ENCODE data around the gene TBC1D32.
"Not testable (repeated sequence)": the region's sequence is repeated elsewhere in the genome, so short reads cannot be mapped to it uniquely, and the experiment has no call there.

TBC1D32 gene

GRCh38 chr6:121333694-121334093 is 586 bp downstream of the TBC1D32 start:
- in situ Hi-C loops (cut with HindIII; ENCODE audit: low sequenced_read_pairs), result not testable (repeated sequence)

DNA sequence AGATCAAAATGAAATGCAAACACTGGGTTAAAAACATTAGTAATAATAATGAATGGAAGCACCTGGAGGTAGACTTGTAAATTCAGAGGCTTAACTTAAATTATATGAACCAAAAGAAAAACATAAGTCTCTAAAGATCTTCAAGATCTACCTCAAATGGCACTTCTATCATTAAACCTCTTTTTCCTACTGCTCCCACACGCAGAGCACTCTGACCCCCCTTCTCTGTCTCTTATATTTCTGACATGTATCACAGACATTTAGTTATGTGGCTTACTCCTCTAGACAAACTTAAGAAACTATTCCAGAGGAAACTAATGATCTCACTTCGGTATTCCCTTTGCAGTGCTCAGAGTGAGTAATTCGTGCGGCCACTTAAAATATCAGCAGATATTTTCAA is 1.1 kb downstream of the TBC1D32 start:
- in situ Hi-C loops (cut with HindIII; ENCODE audit: low sequenced_read_pairs), result no loop called here

DNA sequence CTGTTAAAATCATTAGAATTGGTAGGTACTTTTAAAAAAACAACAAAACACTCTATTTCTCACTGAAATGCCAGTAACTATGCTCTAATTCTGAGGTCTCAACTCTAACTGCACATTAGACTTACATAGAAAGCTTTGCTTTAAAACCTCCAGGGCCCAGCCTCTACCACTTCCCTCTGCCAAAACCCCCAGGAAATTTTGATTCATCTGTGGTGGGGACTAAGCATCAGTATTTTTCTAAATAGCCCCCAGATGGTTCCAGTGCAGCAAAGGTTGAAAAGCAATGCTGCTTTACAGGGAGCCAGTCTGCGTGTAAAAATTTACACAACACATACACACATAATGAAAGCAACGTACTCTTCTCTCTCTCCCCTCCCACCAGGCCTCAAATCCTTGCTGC is 3.8 kb downstream of the TBC1D32 start:
- in situ Hi-C loops (cut with HindIII; ENCODE audit: low sequenced_read_pairs), result no loop called here

- in situ Hi-C loops (cut with HindIII; ENCODE audit: low sequenced_read_pairs), result no loop called here
These were observed 13.0 kb downstream of the TBC1D32 start for GRCh38 chr6:121321282-121321681.

GRCh38 chr6:121319603-121320002 is 14.7 kb downstream of the TBC1D32 start:
- in situ Hi-C loops (cut with HindIII; ENCODE audit: low sequenced_read_pairs), result no loop called here

DNA sequence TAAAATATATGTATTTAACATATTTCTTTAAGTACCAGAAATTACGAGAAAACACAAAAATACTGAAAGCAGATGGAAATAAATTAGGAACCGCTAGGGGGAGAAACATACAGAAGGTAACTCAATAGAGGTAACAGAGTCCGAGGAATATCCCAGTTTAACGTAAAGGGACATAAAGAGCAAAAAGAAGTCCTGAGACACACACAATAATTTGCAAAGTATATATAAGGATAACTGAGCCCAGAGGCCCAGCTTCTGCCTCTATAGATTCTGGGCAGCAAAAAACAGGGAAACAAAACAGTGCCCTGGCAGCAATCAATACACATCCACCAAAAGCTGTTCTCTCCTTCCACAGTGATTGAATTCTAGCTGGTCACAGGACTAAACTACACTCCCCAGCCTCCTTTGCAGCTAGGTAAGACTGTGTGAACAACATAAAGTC is 15.1 kb downstream of the TBC1D32 start:
- in situ Hi-C loops (cut with HindIII; ENCODE audit: low sequenced_read_pairs), result no loop called here

DNA sequence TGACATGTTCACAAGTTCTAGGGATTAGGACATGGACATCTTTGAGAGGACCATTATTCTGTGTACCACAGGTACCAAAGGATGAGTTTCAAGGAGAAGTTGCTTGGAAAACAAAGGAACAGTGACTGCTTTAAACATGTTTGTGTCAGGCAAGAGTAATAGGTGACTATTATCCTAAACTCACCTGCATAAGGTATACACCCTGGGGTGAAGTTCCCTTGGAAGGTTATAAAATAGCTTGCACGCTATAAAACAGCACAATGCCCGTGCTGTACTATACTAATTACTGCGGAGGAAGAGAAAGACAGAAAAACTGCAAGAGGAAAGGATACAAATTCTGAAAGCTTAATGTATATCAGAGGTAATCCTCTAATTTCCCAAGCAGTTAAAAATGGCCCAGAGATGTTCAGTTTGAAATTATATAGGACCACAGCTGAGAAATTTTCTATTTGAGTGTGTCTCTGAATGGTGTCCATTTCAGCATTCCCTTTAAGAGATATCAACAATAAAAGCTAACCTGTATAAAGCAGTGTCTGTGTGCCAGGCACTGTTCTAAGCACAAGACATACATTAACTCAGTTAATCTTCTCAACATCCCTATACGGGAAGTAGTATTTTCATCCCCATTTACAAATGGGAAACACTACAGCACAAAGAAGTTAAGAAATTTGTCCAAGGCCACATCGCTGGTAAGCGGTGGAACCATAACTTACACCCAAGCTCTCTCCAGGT is 19.7 kb downstream of the TBC1D32 start:
- in situ Hi-C loops (cut with HindIII; ENCODE audit: low sequenced_read_pairs), result no loop called here

GRCh38 chr6:121311814-121312213 is 22.5 kb downstream of the TBC1D32 start:
- in situ Hi-C loops (cut with HindIII; ENCODE audit: low sequenced_read_pairs), result not testable (repeated sequence)

DNA sequence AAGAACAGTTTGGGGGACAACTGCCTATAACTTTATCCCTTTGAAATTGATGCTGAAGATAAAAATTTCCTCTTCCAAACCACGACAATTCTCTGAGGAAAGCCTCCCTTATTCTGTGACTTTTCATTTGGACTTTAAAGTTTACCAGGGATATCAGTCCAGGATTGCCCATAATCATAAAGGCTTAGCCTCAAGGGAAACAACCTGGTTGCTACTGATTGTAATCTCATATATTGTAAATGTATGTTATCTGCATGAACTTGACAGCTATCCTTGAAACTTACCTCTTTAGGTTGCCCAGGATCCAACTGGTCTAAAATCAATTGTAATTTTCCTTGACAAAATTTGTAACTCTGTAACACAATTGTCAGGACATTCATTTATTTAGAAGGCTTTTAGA is 23.8 kb downstream of the TBC1D32 start:
- in situ Hi-C loops (cut with HindIII; ENCODE audit: low sequenced_read_pairs), result no loop called here

GRCh38 chr6:121309768-121310469 is 24.4 kb downstream of the TBC1D32 start:
- in situ Hi-C loops (cut with HindIII; ENCODE audit: low sequenced_read_pairs), result no loop called here

GRCh38 chr6:121305957-121306607 is 28.2 kb downstream of the TBC1D32 start:
- in situ Hi-C loops (cut with HindIII; ENCODE audit: low sequenced_read_pairs), result no loop called here

- in situ Hi-C loops (cut with HindIII; ENCODE audit: low sequenced_read_pairs), result loop anchor here (5.0 kb wide), 1 partner anchor 251 kb away; no protein-coding TSS in a partner anchor
These were observed 31.4 kb downstream of the TBC1D32 start for GRCh38 chr6:121302882-121303281.

GRCh38 chr6:121301156-121301555 is 33.1 kb downstream of the TBC1D32 start:
- in situ Hi-C loops (cut with HindIII; ENCODE audit: low sequenced_read_pairs), result loop anchor here (5.0 kb wide), 1 partner anchor 249 kb away; no protein-coding TSS in a partner anchor

GRCh38 chr6:121297694-121298093 is 36.6 kb downstream of the TBC1D32 start:
- in situ Hi-C loops (cut with HindIII; ENCODE audit: low sequenced_read_pairs), result no loop called here

DNA sequence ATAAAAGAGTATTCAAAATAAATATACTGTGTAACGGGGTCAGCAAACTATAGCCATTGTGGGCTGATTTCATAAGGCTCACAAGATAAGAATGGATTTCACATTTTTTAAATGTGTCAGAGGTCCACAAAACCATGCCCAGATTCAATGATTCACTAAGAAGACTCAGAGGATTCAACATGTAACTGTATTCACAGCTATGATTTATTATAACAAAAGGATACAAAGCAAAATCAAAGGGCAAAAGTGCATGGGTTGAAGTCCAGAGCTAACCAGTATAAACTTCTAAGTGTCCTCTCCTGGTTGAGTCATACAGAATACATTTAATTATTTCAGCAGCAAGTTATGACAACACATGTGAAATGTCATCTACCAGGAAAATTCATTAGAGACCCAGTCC is 49.2 kb downstream of the TBC1D32 start:
- in situ Hi-C loops (cut with HindIII; ENCODE audit: low sequenced_read_pairs), result no loop called here

- in situ Hi-C loops (cut with HindIII; ENCODE audit: low sequenced_read_pairs), result no loop called here
These were observed 59.5 kb downstream of the TBC1D32 start for GRCh38 chr6:121274666-121275295.

- in situ Hi-C loops (cut with HindIII; ENCODE audit: low sequenced_read_pairs), result no loop called here
These were observed 70.5 kb downstream of the TBC1D32 start for GRCh38 chr6:121263742-121264141.

DNA sequence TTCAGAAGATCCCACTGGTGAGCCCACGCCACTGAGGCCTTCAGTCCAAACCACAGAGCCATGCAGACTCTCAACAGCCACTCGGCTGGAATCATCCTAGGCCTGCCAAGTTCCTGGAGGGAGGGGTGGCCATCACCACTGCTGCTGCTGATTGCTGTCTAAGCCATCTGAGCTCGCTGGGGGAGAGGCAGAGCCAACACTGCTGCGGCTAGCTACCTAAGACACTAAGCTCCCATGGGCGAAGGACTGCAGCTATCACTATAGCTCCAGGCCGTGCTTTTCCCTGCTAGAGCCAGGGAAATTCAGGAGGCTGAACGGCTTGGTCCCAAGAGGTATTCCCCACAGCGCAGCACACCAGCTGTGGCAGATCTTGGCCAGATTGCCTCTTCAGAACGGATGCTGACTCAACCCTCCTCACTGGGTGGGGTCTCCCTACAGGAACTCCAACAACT is 73.6 kb downstream of the TBC1D32 start:
- in situ Hi-C loops (cut with HindIII; ENCODE audit: low sequenced_read_pairs), result no loop called here

- in situ Hi-C loops (cut with HindIII; ENCODE audit: low sequenced_read_pairs), result no loop called here
These were observed 86.9 kb downstream of the TBC1D32 start for GRCh38 chr6:121247386-121247785.

DNA sequence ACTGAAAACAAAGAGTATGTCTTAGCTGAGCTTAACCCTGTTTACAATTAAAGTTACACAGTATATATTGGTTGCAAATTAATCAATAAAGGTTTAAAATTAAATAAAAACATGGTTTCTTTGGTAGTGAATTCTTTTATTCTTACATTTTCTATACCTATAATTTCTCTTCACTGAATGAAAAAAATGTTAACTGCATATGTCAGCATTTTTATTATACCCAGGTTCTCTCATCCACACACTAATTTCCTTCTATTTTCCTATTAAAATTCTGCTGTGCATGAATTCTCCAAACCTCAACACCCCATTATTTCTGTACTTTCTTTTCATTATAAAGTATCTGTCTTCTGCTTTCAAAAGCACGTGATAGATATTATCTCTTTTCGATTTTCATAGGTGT is 91.9 kb downstream of the TBC1D32 start:
- in situ Hi-C loops (cut with HindIII; ENCODE audit: low sequenced_read_pairs), result no loop called here

DNA sequence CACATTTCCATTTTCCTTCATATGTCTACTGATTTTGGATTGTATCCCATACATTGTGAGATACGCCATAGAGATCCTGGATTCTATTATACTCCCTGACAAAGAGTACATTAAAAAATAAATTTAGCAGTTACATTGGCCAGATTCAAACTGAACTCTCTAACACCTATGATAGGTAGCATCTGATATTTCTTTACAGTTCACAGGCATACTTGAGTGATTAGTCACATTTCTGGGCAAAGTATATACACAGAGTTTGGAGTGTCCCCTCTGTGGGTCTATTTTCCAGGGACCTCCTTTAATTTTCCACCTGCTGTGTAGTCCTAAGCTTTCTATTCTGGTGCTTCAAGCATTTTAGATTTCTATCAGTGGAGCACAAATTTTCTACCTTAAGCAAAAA is 96.4 kb downstream of the TBC1D32 start:
- in situ Hi-C loops (cut with HindIII; ENCODE audit: low sequenced_read_pairs), result no loop called here

Data from endothelial cell of hepatic sinusoid (primary cell).